PC-9 (cell line): ENCODE results near the gene BRAF.

Experiments used
- CTCF ChIP-seq: fragments of 200-600 bp; sonication (generic); conservative IDR thresholded peaks from 2 replicates; pipeline ENCODE4 v1.6.1; 2017; ENCODE audit warnings: mixed run types, antibody characterized with exemption, mild to moderate bottlenecking, moderate library complexity
- EZH2 ChIP-seq: fragments of 200-600 bp; sonication (generic); IDR thresholded peaks from 2 replicates; pipeline ENCODE4 v1.8.0; 2017; ENCODE audit warnings: antibody characterized with exemption, low read depth

DNA sequence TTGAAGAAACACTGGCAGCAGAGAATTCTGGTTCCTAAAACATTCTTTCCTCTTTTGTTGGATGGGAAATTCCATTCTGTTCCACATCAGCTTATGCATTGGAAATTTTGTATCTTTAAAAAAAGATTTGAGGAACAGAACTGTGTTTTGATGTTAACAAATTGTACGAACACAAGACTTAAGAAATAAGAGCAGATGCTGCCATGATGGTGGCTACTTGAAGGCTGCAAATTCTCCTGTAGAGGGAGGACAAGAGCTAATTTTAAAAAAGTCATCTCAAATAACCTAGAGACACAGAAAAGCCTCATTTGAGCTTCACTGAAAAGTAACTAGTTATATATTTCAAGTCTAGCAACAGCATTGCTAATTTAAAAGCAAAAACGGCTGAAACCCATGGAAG lies 198.4 kb downstream of the BRAF start:
- TF ChIP-seq CTCF (peak; percentile 53; the same call in 1 of the 2 replicates), EZH2 (no peak)
